Activated naive CD8-positive, alpha-beta T cell treated with anti-CD3 and anti-CD28 coated beads, Interleukin-2, amount 50 U/mL, for 24 hours (primary cell): ENCODE measurements around the gene ELK1.

Experiments used
- ATAC-seq: fragments of 150-1000 bp; cut with Tn5 transposase; one replicate; pipeline ENCODE4 v1.10.0; 2021
- DNase-seq: peaks from one replicate; pipeline ENCODE4 v3.0.0; 2021
- H3K27ac Mint-ChIP-seq: one replicate; pipeline ENCODE4 v1.8.0; 2021; ENCODE audit warnings: mild to moderate bottlenecking, mixed read lengths
- H3K27me3 Mint-ChIP-seq: one replicate; pipeline ENCODE4 v1.8.0; 2021; ENCODE audit warnings: mixed read lengths
- H3K36me3 Mint-ChIP-seq: one replicate; pipeline ENCODE4 v1.8.0; 2021; ENCODE audit warnings: low read depth, mixed read lengths
- H3K4me1 Mint-ChIP-seq: one replicate; pipeline ENCODE4 v1.8.0; 2021; ENCODE audit warnings: mixed read lengths
- H3K4me3 Mint-ChIP-seq: one replicate; pipeline ENCODE4 v1.8.0; 2021; ENCODE audit warnings: mild to moderate bottlenecking, moderate library complexity, mixed read lengths
- H3K9me3 Mint-ChIP-seq: one replicate; pipeline ENCODE4 v1.8.0; 2021; ENCODE audit warnings: mixed read lengths

ELK1 gene

GRCh38 chrX:47658684-47659420, 8.5 kb upstream of the ELK1 start, which contains the start of gene UXT:
TSS of gene UXT (minus strand) at chrX:47659180. CDS start at chrX:47658927, 253 bp downstream.
- Mint-ChIP-seq H3K36me3 (peaks cover 41% of the 10 kb centered on the region), H3K4me3 (peak within 1 kb of the TSS; percentile 88), H3K9me3 (peaks cover 4% of the 10 kb centered on the region), H3K27me3 (no peaks in the 10 kb centered on the region), H3K27ac (peak within 1 kb of the TSS; percentile 95), H3K4me1 (peaks cover 53% of the 10 kb centered on the region)
- ATAC-seq, result peak; percentile 85
- DNase-seq, result peak; percentile 92

GRCh38 chrX:47658301-47658683, 7.9 kb upstream of the ELK1 start:
- ATAC-seq, result no peak
- Mint-ChIP-seq H3K4me1 (peaks cover 54% of the 10 kb centered on the region), H3K9me3 (peaks cover 4% of the 10 kb centered on the region), H3K4me3 (peak overlapping the region; percentile 88), H3K27me3 (no peaks in the 10 kb centered on the region), H3K27ac (peak overlapping the region; percentile 95), H3K36me3 (peaks cover 46% of the 10 kb centered on the region)
- no peak for DNase-seq

GRCh38 chrX:47651043-47651905, 911 bp upstream of the ELK1 start:
- peaks cover 47% of the 10 kb centered on the region for H3K36me3 Mint-ChIP-seq
- peak overlapping the region; percentile 91 for H3K4me3 Mint-ChIP-seq
- H3K27me3 Mint-ChIP-seq, result no peaks in the 10 kb centered on the region
- DNase-seq (no peak), ATAC-seq (no peak)
- peaks cover 50% of the 10 kb centered on the region for H3K4me1 Mint-ChIP-seq
- no peaks in the 10 kb centered on the region for H3K9me3 Mint-ChIP-seq
- H3K27ac Mint-ChIP-seq, result peak overlapping the region; percentile 85

- Mint-ChIP-seq H3K27me3 (no peaks in the 10 kb centered on the region), H3K36me3 (peaks cover 40% of the 10 kb centered on the region), H3K4me1 (peaks cover 55% of the 10 kb centered on the region), H3K4me3 (peak overlapping the region; percentile 91), H3K9me3 (no peaks in the 10 kb centered on the region), H3K27ac (peak overlapping the region; percentile 86)
- DNase-seq (no peak), ATAC-seq (no peak)
Observed at GRCh38 chrX:47649781-47650163, 591 bp downstream of the ELK1 start.

- H3K4me1 Mint-ChIP-seq, result peaks cover 59% of the 10 kb centered on the region
- ATAC-seq (no peak), DNase-seq (no peak)
- peaks cover 41% of the 10 kb centered on the region for H3K36me3 Mint-ChIP-seq
- no peaks in the 10 kb centered on the region for H3K9me3 Mint-ChIP-seq
- peak overlapping the region; percentile 86 for H3K27ac Mint-ChIP-seq
- H3K4me3 Mint-ChIP-seq, result peak overlapping the region; percentile 91
- H3K27me3 Mint-ChIP-seq, result no peaks in the 10 kb centered on the region
Observed at GRCh38 chrX:47649271-47649670, 1.1 kb downstream of the ELK1 start.

- H3K9me3 Mint-ChIP-seq, result no peaks in the 10 kb centered on the region
- peaks cover 35% of the 10 kb centered on the region for H3K36me3 Mint-ChIP-seq
- peak overlapping the region; percentile 86 for H3K27ac Mint-ChIP-seq
- H3K27me3 Mint-ChIP-seq, result no peaks in the 10 kb centered on the region
- DNase-seq (no peak), ATAC-seq (no peak)
- peak overlapping the region; percentile 91 for H3K4me3 Mint-ChIP-seq
- peaks cover 58% of the 10 kb centered on the region for H3K4me1 Mint-ChIP-seq
Observed at GRCh38 chrX:47648376-47648775, 2.0 kb downstream of the ELK1 start.

GRCh38 chrX:47646636-47647035, 3.7 kb downstream of the ELK1 start:
- H3K4me3 Mint-ChIP-seq, result no peak overlapping the region

GRCh38 chrX:47645530-47645929, 4.8 kb downstream of the ELK1 start:
- ATAC-seq, result no peak
- Mint-ChIP-seq H3K9me3 (no peaks in the 10 kb centered on the region), H3K4me3 (no peak overlapping the region), H3K27me3 (no peaks in the 10 kb centered on the region), H3K4me1 (peaks cover 43% of the 10 kb centered on the region), H3K27ac (no peak overlapping the region), H3K36me3 (peaks cover 31% of the 10 kb centered on the region)
- DNase-seq, result no peak

More at GRCh38 chrX:47646636-47647035, 3.7 kb downstream of the ELK1 start:
- no peak for DNase-seq
- peaks cover 52% of the 10 kb centered on the region for H3K4me1 Mint-ChIP-seq
- ATAC-seq, result no peak
- H3K27ac Mint-ChIP-seq, result peak overlapping the region; percentile 22
- H3K27me3 Mint-ChIP-seq, result no peaks in the 10 kb centered on the region
- no peaks in the 10 kb centered on the region for H3K9me3 Mint-ChIP-seq
- peaks cover 29% of the 10 kb centered on the region for H3K36me3 Mint-ChIP-seq

GRCh38 chrX:47644557-47645091, 5.7 kb downstream of the ELK1 start:
- Mint-ChIP-seq H3K27ac (no peak overlapping the region), H3K27me3 (no peaks in the 10 kb centered on the region), H3K36me3 (peaks cover 40% of the 10 kb centered on the region), H3K4me3 (no peak overlapping the region), H3K9me3 (no peaks in the 10 kb centered on the region), H3K4me1 (peaks cover 42% of the 10 kb centered on the region)
- DNase-seq (no peak), ATAC-seq (peak; percentile 41)

- DNase-seq (no peak), ATAC-seq (no peak)
- peaks cover 42% of the 10 kb centered on the region for H3K36me3 Mint-ChIP-seq
- no peak overlapping the region for H3K27ac Mint-ChIP-seq
- H3K4me3 Mint-ChIP-seq, result no peak overlapping the region
- no peaks in the 10 kb centered on the region for H3K9me3 Mint-ChIP-seq
- peaks cover 40% of the 10 kb centered on the region for H3K4me1 Mint-ChIP-seq
- no peaks in the 10 kb centered on the region for H3K27me3 Mint-ChIP-seq
Observed at GRCh38 chrX:47643926-47644325, 6.4 kb downstream of the ELK1 start.

GRCh38 chrX:47638816-47639215, 11.5 kb downstream of the ELK1 start:
- Mint-ChIP-seq H3K4me1 (peaks cover 23% of the 10 kb centered on the region), H3K27ac (no peak overlapping the region), H3K27me3 (no peaks in the 10 kb centered on the region), H3K4me3 (no peak overlapping the region), H3K36me3 (peaks cover 36% of the 10 kb centered on the region), H3K9me3 (no peaks in the 10 kb centered on the region)
- no peak for ATAC-seq
- no peak for DNase-seq

GRCh38 chrX:47637546-47638195, 12.7 kb downstream of the ELK1 start:
- Mint-ChIP-seq H3K4me1 (peaks cover 21% of the 10 kb centered on the region), H3K4me3 (peak overlapping the region; percentile 65), H3K9me3 (no peaks in the 10 kb centered on the region), H3K27me3 (no peaks in the 10 kb centered on the region), H3K27ac (peak overlapping the region; percentile 52), H3K36me3 (peaks cover 36% of the 10 kb centered on the region)
- ATAC-seq (peak; percentile 54), DNase-seq (no peak)

GRCh38 chrX:47634871-47635575, 15.3 kb downstream of the ELK1 start:
- no peak overlapping the region for H3K4me3 Mint-ChIP-seq
- no peak for DNase-seq
- no peak overlapping the region for H3K27ac Mint-ChIP-seq
- no peaks in the 10 kb centered on the region for H3K9me3 Mint-ChIP-seq
- no peaks in the 10 kb centered on the region for H3K27me3 Mint-ChIP-seq
- H3K36me3 Mint-ChIP-seq, result peaks cover 21% of the 10 kb centered on the region
- ATAC-seq, result peak; percentile 67
- H3K4me1 Mint-ChIP-seq, result peaks cover 25% of the 10 kb centered on the region
